NCI-H510A treated with DMSO at 0.1 percent for 48 hours (cell line): ENCODE data around the gene SGTA.

ENCODE experiments used
- DNase-seq: peaks from one replicate; lab custom pipeline; 2025; lab: John Stamatoyannopoulos, UW

Gene SGTA

DNA sequence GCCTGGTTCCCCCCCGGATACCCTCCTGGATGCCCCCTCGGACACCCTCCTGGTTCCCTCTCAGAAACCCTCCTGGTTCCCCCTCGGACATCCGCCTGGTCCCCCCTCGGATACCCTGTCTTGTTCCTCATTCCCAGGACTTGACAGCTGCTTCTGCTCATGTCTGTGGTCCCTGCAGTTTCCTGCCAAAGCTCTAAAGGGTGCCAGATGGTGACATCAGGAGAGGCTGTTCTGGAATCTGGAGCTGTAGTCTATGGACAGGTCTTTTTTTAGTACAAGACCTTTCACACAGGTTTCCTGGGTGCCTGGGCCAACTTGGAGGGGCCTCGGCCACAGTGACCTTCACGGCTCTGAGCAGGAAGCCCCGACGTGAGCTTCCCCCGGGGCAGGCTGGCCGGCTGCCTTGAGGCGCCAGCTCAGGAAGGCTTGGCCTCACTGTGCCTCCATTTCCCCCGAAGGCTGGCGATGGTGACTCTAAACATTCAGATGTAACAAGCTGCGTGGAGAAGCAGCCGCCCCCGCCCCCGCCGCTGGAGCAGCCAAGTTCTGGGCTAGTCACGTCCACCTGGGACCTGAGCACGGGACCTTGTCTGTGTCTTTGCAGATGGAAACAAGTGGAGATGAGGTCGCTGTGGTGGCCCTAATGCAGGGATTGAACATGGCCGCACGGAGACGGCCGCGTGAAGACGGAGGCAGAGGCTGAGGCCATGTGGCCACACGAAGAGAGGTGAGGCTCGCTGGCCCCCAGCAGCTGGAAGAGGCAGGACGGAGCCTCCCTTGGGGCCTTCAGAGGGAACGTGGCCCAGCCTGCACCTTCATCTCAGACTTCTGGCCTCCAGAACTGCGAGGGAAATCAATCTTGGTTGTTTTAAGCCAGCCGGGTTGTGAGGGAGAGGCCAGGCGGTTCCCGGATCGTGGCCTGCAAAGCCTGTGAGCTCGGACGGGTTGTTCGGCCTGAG lies 12.7 kb downstream of the SGTA start:
- DNase-seq: no peak

DNA sequence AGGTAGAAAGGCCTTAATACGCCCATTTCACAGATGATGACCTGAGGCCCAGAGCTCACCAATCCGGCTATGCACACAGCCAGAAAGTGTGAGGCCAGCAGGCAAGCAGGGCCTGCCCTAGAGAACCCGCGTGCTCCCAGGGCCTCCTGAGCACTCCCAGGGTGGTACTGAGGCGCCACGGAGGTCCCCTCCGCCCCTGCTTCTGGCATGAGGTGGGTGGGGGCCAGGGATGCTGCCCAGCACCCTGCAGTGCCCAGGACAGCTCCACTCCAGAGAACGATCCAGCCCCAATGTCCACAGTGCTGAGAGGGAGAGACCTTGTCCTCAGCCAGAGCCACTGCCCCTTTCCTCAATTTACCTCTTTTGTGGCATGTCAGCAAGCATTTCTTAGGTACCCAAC lies 13.9 kb downstream of the SGTA start:
- DNase-seq: no peak

DNA sequence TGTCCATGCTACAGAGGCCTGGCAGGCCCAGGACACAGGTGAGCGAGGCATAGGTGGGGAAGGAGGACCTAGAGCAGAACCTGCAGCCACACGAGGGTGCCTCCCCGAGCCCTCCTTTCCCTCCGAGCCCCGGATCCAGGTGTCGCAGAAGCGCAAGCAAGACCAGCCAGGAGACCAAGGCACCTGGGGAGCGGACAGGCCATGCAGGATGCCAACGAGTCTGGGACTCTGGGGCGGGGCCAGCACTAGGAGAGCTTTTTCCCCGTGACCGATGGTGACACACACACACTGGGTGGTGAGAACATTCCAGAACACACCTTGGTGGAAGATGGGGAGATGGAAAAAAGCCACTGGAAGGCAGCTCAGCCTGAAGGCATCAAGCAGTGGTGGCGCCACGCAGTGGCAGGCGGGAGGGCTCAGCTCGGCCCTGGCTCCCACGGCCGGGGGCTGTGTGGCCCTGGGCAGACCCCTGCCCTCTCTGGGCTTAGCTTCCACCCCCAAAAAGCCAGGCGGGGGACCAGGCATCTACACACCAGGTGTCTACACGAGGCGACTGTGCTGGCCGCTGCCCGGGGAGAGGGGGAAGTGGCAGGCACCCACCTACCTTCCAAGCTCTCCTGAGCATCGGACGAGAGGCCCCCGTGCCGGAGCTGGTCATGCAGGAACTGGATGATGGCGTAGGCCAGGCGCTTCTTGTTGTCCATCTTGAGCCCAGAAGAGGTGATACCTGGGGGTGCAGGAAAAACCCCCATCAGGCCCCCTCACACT lies 14.5 kb downstream of the SGTA start:
- no peak for DNase-seq

DNA sequence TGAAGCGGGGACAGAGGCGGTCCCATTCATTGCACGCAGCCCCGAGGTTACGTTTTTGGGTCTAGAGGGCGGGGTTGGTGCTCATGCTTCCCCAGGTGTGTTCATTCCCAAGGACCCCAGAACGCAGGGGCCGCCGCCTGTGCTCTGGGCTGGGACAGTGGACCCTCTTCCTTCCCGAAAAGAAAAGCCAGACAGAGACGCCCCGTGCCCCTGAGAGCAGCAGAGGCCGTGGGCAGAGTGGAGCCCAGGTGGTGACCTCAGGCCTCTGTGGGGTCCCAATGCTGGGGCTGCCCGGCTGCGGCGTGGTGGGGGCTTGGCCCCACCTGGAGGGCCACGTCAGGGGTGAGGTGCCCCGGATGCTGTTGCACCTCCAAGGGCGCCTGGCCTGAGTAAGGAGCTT lies 15.4 kb downstream of the SGTA start:
- DNase-seq: no peak

DNA sequence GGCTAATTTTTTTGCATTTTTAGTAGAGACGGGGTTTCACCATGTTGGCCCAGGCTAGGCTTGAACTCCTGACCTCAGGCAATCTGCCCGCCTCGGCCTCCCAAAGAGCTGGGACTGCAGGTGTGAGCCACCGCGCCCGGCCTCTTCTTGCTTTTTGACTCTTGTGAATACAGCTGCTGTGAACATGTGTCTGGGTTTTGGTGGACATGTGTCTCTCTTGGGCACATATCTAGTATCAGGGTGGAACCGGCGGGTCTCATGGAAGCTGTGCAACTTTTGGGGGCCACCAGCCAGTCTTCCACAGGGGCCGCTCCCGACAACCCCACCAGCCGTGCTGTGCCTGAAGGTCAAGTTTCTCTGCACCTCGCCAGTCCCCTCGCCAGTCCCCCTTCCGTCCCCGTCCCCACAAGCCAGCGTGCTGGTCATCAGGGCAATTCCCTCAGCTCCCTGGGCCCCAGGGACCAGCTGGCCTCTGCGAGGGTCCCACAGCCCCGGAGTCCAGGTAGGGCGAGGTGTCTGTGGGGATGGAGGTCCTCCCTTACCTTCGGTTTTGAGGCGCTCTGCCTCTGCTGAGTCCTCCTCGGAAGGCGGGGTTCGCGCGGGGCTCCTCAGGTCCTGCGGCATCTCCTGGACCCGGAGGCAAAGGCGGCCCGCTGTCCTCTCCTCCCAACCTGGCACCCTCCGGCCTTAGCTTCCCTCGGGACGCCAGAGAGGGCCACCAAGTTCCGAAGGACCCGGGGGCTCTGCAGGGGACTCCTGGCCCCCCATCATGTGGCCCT lies 16.3 kb downstream of the SGTA start:
- no peak for DNase-seq

DNA sequence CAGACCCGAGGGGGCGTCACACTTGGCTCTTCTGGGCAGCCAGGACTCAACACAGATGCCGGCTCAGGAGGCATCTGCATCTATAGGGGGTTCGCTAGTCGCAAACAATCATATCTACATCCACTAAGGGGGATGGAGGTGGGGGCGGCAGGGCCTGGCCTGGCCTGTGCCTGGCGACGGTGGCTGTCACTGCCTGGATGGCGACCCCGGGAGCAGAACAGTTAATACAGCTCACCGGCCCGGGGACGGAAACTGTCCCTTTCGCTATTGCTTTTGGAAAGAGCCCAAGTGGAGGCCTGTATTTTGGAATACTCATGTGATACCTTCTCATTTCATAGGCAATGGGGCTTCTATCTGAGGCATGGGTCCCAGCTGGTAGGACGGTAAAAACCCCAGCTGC lies 17.7 kb downstream of the SGTA start:
- no peak for DNase-seq

DNA sequence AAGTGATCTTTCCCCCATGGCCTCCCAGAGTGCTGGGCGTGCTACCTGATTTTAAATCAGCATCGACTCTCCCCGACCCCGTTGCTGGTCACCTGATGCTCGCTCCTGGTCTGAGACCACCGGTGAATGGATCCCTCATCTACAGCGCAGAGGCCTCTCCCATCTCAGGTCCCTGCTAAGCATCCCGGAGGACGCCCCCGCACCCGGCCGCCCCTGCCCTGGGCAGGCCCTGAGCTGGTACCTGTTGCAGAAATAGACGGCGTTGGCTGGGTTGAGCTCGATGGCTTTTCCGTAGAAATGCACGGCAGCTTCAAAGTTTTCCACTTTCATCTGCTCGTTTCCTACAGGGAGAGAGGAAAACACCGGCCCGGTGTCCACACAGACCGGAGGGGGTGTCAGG lies 18.1 kb downstream of the SGTA start:
- DNase-seq: no peak

DNA sequence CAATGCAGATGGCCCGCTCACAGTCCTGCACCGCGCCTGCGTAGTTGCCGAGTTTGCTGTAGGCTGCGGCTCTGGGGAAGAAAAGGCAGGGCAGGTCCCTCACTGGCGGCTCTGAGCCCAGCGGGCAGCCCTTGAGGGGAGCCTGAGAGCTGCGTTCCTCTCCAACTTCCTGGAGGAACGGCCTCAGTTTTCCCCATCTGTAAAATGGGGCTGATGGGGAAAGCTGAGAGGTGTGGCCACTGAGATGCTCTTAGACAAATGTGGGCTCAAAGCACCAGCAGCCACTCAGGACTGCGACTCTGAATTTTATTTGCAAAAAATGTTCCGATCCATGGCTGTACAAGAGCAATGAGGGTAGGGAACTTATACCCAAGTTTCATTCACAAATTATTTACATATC lies 19.4 kb downstream of the SGTA start:
- no peak for DNase-seq

DNA sequence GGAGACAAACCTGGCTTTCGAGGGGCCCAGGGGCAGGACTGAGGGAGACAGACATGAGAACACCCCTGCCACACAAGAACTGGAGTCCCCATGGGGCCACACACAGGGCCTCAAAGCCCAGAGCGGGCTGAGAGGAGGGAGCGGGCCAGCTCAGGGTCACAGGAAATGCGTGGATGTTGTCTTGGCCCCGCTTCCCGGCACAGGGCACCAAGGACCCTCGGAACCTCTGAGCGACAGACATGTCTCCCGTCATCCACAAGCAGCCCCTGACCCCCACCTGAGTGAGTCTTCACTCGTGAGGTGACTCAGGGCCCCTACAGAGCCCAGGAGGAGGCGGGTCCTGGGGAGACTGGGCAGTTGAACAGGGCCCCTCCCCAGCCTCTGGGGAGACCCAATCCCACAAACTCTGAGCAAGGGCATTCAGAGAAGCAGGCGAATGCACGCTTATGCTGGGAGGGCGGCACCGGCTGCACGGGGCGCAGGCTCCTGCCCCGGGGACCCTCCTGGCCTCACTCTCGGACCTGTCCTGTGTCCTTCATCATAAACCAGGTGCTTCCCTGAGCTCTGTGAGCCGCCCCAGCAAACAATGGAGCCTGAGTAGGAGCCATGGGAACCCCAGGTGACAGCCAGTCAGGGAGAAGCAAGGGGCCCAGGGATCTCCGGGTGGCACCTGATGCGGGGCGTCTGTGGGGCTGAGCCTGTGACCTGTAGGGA lies 20.1 kb downstream of the SGTA start:
- DNase-seq: no peak

DNA sequence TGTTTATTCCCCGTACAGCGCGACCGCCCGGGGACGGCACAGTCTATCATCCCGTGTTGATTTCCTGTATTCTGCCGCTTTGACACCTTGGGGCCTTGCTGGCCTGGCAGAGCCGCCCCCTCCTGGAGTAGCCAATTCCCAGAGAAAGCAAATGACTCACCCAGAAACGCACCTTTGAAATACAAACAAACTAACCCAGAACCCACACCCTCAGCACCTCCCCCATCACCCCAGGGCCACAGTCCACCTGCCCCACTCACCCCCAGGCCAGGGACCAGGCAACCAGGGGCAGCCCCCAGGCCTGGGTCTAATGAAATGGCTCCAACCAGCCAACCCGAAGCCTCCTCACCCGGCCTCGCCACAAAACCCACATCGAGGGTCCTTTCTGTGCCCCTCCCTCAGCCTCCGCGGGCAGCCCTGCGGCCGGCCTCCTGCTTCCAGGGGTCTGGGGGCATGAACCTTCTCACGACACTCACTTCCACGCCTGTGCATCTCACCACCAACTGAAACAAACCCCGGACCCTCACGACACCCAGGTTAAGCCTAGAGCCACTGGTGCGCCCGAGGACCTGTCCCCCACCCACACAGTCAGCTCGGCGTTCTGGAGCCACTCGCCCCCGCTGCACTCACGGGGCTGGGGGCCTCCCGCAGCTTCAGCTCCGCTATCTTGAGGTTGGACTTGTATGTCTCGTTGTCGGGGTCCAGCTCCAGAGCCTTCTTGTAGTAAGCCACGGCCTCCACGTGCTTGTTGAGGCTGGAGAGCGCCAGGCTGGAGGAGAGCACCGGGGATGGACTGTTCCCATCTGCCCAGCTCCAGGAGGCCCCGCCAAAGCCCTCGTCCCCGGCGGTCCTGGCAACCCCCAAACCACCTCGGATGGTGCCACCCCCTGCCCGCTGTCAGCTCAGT lies 20.9 kb downstream of the SGTA start:
- DNase-seq: no peak

DNA sequence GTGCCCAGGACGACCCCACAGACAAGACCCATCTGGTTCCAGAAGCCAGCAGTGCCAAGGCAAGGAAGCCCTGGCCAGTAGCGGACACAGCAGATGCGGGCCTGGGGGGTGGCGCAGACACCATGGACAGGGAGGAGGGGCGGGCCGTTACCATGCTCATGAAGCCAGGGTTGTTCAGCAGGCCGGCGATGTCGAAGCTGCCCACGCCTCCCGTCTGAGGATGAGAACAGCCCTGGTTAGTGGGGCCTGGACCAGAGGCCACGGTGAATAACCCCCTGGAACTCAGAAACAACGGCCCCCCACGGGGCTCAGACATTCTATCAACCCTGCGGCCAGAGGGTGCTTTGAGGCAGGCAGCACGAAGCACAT lies 21.8 kb downstream of the SGTA start:
- no peak for DNase-seq

DNA sequence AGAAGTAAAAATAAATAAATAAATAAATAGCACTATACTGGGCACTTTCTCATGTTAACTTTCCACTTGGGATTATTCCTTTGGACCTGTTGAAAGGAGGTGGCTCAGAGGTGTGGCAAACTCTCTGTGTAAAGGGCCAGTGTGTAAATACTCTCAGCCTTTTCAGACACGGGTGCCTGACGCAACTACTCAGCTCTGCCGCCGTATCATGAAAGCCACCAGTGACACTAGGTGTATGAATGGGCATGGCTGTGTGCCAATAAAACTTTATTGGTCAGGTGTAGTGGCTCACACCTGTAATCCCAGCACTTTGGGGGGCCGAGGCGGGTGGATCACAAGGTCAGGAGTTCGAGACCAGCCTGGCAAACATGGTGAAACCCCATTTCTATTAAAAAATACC lies 23.1 kb downstream of the SGTA start:
- no peak for DNase-seq

DNA sequence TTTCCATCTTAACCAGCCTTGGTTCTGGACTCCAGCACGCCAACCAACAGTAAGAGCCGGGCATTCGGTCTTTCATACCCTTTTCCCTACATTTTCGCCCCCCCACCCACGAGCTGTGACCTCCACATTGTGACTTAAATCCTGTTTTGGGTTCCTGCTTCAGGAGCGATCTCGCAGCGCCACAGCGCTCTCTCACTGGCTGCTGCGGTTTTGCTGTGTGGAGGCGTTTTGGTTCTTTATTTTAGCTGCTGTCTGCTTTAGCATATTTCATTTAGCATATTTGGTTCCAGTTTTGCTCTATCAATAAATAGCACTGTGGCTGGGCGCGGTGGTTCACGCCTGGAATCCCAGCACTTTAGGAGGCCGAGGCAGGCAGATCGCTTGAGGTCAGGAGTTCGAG lies 23.7 kb downstream of the SGTA start:
- DNase-seq: no peak

DNA sequence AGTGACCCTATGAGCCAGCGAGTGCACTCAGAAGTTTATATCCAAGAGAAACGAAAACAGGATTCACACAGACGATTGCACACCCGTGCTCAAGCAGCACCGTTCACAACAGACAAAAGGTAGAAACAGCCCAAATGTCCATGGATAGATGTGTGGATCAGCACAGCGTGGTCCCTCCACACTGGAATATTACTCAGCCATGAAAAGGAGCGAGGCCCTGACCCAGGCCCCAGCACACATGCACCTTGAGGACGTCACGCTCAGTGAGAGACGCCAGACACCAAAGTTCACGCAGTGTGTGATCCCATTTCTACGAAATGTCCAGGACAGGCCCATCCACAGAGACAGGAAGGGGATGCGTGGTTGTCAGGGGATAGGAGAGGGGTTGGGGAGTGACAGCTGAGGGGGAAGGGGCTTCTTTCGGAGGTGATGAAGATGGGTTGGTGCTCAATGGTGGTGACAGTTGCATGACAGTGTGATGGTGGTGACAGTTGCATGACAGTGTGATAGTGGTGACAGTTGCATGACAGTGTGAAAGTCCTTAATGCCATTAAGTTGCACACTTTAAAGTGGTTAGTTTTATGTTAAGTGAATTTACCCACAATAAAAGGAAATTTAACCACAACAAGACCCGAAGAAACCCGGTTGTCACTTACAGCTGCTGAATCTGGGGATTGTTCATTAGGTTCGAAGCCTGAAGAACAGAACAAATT lies 24.3 kb downstream of the SGTA start:
- DNase-seq: no peak

DNA sequence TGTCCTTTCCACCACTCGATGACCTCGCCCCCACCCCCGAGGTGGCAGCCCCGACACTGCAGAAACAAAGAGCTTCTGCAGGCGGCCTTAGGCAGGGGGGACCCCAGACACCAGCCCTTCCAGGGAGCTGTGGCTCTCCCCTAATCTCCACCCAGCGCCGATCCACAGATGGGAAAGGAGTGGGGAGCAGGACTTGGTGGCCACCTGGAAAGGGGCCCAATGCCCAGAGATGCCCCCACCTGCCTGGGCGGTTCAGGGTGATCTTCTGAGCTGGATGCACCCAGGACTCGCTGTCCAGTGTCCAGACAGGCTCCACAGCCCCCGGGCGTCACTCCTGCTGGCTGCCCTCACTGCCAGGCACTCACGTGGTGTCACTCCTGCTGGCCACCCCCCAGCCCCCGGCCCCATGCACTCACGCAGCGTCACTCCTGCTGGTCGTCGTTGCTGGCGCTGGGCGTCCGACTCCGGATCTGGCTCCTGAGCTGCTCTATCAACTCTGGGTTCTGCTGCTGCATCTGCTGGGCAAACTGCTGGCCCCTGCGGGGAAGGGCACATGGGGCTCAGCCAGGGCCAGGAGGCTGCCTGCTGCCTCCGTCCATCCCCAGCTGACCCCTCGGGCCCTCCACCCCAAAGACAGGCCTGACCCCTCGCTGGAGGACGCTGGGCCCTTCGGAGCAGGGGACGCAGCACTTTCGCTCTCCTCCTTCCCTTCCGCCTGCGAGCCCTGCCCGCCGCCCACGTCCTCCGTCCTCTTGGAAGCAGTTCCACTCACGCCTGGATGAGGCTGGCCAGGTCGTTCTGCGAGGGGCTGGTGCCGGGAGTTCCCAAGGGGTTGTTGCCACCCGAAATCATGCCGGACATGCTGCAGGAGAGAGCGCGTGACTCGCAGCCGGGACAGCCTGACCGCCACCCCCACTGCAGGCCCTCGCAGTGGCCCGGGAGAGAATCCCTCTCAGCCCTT lies 25.9 kb downstream of the SGTA start:
- no peak for DNase-seq

DNA sequence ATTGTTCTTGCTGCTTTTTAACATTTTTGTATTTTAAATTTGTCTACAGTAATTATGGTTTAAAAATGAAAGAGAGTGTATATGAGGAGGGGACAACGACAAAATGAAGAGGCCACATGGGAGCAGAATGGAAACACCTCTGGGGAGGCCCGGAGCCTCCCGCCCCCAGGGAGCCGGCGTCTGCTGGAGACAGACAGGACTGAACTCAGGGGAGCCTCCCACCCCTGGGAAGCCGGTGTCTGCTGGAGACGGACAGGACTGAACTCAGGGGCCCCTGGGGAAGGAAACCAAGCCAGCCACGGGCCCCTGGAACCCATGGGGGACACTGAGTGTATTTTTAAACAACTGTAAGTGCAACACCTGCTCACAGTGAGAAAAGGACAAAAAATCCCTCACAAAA lies 26.6 kb downstream of the SGTA start:
- DNase-seq: no peak

DNA sequence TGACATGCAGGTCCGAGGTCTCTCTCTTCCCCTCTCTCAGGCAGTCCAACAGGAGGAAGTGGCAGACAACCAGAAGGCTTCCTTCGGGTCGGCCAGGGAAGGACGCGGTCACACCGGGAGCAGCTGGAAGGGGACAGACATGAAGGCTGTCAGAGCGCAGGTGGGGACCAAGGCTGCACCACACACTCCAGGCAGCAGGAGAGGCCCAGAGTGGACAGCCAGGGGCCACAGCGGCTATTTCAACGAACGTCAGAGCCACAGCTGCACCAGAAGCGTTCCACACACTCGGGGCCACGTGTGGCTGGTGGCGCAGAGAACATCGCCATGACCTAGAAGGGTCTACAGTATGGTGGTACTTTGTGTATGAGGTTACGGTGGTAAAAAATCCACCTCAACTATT lies 27.3 kb downstream of the SGTA start:
- DNase-seq: no peak

DNA sequence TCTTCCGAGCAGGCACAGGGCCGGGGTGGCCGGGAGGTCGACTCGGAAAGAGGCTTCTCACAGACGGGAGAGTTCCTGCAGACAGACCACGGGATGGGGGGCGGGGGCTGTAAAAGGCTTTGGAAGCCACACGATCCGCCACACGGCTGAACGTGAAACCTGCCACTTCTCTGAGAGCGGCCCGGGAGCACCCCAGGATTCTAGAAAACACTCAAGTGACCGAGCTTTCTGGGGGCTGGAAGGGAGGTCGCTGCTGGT lies 27.7 kb downstream of the SGTA start:
- DNase-seq: no peak
